GM12891 (cell line): Measurements from ENCODE around the gene TMEM63B.

Experiments used
- PAX5 ChIP-seq: IDR thresholded peaks from 2 replicates; pipeline ENCODE4 v1.6.1; 2011; ENCODE audit warnings: low read length, moderate library complexity, mild to moderate bottlenecking; ENCODE audit not compliant: insufficient read depth, severe bottlenecking
- POLR2AphosphoS5 ChIP-seq: IDR thresholded peaks from 2 replicates; pipeline ENCODE4 v1.6.1; 2011; ENCODE audit warnings: low read depth, low read length, control low read depth
- TAF1 ChIP-seq: IDR thresholded peaks from 2 replicates; pipeline ENCODE4 v1.6.1; 2011; ENCODE audit warnings: low read depth, low read length, control low read depth

- TF ChIP-seq POLR2AphosphoS5 (no peak), PAX5 (no peak), TAF1 (no peak)
These were observed 24.8 kb upstream of the TMEM63B start for GRCh38 chr6:44102527-44102926.
